MV-4-11 (cell line): ENCODE measurements around the gene DYNLT2B.
"Not testable (repeated sequence)": the region's sequence is repeated elsewhere in the genome, so short reads cannot be mapped to it uniquely, and the experiment has no call there.

Experiments used
- DNase-seq: peaks from one replicate; lab custom pipeline; 2025; lab: John Stamatoyannopoulos, UW

The DYNLT2B gene

GRCh38 chr3:196326936-196327335, 8.9 kb upstream of the DYNLT2B start:
- DNase-seq: no peak

DNA sequence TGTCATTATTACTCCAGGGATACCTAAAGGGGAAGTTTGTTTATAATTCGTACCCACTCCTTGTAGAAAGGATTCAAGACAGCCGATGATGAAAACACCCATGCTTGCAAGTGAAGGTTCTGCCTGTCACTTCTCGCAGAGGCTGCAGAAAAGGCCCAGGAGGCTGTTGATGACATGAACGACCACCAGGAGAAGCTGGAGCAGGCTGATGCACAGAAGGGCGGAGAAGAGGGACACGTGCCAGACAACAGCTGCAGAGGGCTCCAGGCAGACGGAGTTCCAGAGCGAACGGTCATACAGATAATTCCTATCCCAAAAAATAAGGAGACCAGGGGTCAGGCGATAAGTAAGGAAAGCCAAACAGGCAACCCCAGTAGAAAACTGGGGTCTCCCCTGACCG, 5.7 kb upstream of the DYNLT2B start:
- DNase-seq: no peak

DNA sequence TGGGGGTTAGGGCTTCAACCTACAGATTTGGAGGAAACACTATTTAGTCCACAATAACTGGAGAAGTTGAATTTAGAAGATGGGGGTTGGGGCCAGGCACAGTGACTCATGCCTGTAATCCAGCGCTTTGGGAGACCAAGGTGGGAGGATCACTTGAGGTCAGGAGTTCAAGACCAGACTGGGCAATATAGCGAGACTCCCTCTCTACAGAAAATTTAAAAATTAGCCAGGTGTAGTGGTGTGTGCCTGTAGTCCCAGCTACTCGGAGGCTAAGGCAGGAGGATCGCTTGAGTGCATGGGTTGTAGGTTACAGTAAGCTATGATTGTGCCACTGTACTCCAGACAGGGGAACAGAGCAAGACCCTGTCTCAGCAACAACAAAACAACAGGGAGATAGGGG, 5.0 kb upstream of the DYNLT2B start:
- no peak for DNase-seq

DNA sequence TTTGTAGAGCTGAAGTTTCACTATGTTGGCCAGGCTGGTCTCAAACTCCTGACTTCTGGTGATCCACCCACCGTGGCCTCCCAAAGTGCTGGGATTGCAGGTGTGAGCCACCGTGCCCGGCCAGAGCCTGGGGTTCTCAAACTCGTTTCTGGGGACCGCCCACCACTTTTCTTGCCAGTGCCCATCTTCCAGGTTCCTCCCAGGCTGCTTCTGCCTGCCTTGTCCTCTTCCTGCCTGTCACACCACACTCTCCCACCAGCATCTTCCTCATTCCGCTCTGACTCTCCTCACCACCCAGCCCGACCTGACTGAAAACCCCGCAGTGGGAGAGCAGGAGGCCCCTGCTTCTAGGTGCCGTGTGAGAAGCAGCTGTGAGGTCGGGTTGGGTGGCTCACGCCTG, 3.1 kb upstream of the DYNLT2B start:
- peak; percentile 49 for DNase-seq

DNA sequence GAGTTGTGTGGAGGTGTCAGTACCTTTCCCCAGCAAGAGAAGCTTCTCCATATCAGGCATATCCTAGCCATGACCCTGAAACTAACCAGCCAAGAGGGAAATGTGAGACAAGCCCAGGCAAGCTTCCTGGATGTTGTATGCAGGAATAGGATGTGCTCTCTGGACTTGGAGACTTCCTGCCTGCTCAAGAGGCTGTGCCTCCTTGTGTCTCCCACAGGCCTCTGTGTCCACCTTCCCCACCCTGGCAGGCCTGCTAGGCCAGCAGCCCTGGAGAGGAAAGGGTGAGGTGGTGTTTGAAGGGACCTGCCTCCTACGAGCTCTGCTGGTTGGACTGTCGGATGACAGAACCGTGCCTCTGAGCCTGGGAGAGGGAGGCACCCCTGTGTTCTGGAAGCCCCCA, 2.1 kb upstream of the DYNLT2B start:
- no peak for DNase-seq

- not testable (repeated sequence) for DNase-seq
These were observed 997 bp downstream of the DYNLT2B start for GRCh38 chr3:196316799-196317686.

DNA sequence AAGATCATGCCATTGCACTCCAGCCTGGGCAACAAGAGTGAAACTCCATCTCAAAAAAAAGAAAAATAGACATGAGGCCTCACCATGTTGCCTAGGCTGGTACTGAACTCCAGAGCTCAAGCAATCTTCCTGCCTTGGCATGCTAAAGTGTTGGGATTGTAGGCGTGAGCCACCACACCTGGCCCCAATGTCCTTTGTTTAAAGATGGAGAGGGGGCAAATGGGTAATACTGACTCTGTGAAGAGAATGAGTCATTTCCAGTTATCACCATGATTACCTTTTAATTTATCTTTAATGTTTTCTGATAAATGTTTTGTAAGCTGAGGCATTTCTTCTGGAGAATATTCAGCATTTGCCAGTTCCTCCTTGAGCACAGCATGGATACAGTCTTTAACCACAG, 2.2 kb downstream of the DYNLT2B start:
- no peak for DNase-seq

DNA sequence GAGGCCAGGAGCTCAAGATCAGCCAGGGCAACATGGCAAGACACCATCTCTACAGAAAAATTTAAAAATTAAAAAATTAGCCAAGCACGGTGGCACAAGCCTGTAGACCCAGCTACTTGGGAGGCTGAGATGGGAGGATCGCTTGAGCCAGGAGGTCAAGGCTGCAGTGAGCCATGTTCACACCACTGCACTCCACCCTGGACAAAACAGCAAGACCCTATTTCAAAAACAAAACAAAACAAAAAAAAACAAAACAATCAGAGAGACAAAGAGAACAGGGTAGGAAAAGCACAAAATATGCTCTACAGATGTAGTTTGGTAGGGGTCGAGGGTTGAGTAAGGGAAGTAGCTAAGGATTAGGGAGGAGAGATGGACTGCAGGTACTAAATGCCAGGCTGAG, 3.4 kb downstream of the DYNLT2B start:
- DNase-seq: no peak

GRCh38 chr3:196314086-196314485, 4.0 kb downstream of the DYNLT2B start:
- not testable (repeated sequence) for DNase-seq

DNA sequence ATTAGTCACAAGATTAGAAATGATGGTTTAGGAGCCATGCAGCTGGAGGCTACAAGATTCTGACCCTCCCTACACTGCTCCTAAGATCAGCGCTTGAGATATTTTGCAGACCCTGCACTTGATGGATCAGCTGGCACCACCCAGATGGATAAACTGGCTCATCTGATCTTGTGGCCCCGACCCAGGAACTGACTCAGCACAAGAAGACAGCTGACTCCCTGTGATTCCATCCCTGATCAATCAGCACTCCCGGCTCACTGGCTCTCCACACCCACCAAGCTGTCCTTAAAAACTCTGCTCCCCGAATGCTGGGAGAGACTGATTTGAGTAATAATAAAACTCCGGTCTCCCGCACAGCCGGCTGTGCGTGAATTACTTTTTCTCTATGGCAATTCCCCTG, 15.1 kb downstream of the DYNLT2B start:
- DNase-seq: not testable (repeated sequence)

DNA sequence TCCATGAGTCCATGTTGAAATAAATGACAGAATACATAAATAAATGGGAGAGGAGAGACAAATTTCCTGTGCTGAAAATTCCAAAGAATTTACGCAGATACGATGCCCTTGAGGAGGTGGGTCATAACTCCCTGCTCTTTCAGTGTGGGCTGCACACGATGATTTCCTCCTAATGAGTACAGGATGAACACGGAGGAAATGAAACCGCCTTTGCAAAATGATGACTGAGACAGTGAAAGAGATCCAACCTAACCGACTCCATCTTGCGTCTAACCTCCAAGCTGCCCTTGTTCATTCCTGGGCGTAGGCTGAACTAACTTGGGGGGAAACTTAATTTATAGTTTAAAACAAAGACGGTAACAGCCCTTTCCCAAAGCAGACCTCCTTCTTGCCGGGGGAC, 15.5 kb downstream of the DYNLT2B start:
- DNase-seq: peak; percentile 12

DNA sequence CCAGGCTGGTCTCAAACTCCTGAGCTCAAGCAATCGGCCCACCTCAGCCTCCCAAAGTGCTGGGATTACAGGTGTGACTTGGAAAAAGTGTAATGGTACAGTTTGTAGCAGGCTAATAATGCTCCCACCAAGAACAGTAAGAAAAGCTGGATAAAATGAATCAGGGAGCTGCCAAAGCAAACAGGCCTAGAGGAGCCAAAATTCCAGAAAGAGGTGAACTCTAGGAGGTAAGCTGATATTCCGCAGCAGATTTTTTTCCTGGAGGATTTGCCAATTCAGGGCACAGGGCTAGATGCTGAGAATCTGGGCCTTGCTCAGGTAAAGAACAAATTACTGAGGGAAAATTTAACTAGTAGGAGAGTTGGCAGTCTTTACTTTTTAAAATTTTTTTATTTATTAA, 19.5 kb downstream of the DYNLT2B start:
- no peak for DNase-seq

DNA sequence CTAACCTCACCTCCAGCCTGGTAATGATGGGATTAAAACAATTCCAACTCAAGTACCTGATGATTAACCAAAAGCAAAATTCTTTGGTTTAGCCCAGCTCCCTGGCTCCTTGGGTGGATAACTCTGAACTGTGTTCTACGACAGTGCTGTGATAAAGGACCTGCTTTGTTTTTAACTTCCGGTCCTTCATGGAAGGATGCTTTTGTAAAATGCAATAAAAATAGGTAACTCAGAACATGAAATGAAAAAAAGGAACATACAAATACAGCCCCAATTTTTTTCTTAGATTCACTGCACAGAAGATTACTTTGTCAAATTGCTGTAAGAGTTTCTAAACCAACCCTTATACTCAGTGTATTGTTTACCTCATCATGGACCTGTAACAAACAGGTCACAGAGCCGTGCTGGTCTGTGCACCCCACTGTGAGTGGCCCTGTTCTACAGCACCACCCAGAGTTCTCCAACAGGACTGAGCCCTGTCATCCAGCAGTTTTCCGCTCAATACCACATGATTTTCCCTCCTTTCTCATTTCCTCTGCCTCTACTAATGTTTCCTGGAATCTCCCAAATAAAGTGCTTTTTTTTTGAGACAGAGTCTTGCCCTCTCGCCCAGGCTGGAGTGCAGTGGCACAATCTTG, 25.6 kb downstream of the DYNLT2B start:
- no peak for DNase-seq

DNA sequence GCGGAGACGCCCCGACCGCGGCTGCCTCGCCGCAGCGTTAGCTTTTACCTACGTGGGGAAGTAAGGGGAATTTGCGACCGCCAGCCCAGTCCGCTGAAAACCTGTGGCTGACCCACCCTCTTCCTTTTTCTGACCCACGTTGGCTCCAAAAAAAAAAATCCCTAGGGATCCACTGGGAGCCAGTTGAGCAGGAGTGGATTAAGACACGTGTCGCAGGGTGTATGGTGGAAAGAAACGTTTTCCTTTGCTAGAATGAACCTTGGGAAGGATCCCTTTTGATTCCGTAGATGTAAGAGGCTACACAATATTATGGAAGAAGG, 29.9 kb downstream of the DYNLT2B start:
- DNase-seq: no peak

- DNase-seq: peak; percentile 94
These were observed 30.4 kb downstream of the DYNLT2B start, which contains the start of gene PCYT1A for GRCh38 chr3:196287440-196288140. Gene PCYT1A (minus strand): TSS chr3:196287726. CDS start chr3:196270531, 17,195 bp downstream.

DNA sequence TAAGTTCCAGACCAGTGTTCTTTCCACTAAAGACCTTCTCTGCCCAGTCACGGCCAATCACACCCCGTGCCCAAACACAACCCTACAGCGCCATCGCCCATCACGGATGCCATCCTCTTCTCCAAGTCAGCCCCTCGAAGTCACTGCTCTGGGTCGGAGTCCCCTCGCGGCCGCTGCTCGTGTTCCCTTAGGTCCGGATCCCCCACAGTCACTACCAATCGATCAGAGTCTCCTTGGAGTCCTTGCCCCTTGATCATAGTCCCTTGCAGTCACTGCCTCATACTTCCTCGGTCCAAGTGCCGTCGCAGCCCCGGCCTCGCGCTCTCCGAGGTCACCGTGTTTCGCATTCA, 31.0 kb downstream of the DYNLT2B start:
- no peak for DNase-seq

GRCh38 chr3:196284396-196284795, 33.6 kb downstream of the DYNLT2B start:
- DNase-seq: no peak

DNA sequence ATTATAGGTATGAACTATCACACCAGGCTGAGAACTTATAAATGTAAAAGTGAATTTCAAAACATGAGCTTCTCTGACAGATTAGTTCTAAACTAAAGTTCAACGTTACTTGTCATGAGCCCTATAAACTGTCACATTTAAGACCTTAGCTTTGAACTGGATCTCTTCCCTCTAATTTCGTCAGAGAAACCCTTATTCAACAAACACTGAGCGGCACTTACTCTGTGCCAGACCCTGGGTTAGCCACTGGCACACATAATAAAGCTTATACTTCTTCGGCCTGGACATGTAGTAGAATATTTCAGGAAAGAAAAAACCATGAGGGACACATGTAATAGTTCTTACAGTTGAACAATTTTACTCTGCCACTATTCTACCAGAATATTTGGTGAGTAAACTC, 36.1 kb downstream of the DYNLT2B start:
- DNase-seq: no peak

- DNase-seq: no peak
These were observed 37.2 kb downstream of the DYNLT2B start for GRCh38 chr3:196280689-196281440.

GRCh38 chr3:196275126-196275525, 42.9 kb downstream of the DYNLT2B start:
- DNase-seq: no peak

DNA sequence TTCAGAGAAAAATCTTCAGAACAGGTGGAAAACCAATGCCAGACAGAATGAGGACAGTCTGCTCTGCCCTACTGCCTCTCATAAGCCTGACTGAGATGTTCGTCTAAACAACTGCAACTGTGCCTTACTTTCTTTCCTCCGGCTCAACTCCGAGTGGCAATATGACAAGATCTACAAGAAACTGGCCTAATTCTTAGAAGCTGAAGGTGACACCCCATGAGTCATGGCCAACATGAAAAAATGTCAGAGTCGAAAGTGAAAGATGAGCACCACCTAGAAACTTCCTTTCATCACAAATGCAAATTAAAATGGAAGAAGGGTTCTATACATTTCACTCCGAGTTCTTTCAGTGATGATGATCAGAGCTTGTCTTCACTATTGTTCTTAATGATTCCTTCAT, 43.5 kb downstream of the DYNLT2B start:
- DNase-seq: peak; percentile 75

DNA sequence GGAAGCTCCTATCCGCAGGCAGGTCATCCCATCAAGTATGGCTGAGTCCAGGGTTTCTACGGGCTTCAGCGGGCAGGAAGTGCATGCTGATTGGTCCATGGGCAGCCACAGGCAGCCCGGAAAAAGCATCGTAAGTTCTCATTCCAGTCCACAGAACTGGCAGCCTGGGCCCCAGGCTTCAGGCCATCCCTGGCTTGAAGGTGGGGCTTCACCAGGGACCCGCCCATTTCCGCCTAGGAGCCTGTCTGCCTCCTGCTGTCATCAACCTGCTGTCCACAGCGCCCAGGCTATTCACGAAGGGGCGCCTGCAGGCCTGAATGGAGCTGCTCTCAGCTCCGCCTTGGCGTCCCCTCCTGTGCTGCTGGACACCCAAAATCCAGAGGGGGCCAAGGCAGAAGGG, 44.4 kb downstream of the DYNLT2B start:
- no peak for DNase-seq
